LNCAP (cell line): ENCODE data around the gene SLC22A1.

Experiments
- TF ChIP-seq, protein P1 (sequence below): fragments of 450-650 bp; IDR thresholded peaks from 2 replicates; pipeline ENCODE4 v1.5.1; 2017; ENCODE audit warnings: mild to moderate bottlenecking

Gene SLC22A1

DNA sequence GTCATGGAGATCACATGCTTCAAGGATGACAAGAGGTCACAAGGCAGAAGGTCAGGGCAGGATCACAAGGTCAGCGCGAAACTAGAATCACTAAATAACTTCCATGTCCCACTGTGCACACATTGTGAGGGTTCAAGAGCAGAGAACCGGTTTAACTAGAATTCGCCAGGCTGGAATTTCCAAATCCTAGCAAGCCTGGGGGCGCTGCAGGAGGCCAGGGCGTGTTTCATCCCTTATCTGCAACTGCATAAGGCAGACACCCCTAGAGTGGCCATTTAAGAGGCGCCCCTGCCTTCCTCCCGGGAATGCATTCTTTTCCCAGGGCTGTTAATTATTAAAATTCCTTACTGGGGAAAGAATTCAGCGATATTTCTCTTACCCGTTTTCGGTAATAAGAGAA lies 40.2 kb upstream of the SLC22A1 start:
- TF ChIP-seq, protein P1, sequence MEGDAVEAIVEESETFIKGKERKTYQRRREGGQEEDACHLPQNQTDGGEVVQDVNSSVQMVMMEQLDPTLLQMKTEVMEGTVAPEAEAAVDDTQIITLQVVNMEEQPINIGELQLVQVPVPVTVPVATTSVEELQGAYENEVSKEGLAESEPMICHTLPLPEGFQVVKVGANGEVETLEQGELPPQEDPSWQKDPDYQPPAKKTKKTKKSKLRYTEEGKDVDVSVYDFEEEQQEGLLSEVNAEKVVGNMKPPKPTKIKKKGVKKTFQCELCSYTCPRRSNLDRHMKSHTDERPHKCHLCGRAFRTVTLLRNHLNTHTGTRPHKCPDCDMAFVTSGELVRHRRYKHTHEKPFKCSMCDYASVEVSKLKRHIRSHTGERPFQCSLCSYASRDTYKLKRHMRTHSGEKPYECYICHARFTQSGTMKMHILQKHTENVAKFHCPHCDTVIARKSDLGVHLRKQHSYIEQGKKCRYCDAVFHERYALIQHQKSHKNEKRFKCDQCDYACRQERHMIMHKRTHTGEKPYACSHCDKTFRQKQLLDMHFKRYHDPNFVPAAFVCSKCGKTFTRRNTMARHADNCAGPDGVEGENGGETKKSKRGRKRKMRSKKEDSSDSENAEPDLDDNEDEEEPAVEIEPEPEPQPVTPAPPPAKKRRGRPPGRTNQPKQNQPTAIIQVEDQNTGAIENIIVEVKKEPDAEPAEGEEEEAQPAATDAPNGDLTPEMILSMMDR: no peak

DNA sequence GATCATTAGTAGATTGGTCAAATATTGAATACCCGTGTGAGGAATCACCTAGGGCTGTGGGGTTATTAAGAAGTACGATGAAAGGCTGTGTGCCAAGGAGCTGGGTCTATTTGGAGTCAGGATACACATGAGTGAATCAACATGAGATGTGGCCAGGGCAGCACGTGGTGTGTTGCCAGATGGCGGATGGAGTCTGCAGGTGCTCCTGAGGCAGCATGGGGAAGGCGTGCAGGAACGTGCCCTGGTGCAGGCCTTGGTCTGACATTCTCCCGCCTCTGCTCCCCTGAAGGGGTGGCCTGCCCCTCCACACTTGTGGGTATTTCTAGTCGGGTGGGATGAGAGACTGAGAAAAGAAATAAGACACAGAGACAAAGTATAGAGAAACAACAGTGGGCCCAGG lies 39.0 kb upstream of the SLC22A1 start:
- TF ChIP-seq, protein P1: no peak

GRCh38 chr6:160084198-160084776 lies 37.3 kb upstream of the SLC22A1 start:
- TF ChIP-seq, protein P1: no peak

DNA sequence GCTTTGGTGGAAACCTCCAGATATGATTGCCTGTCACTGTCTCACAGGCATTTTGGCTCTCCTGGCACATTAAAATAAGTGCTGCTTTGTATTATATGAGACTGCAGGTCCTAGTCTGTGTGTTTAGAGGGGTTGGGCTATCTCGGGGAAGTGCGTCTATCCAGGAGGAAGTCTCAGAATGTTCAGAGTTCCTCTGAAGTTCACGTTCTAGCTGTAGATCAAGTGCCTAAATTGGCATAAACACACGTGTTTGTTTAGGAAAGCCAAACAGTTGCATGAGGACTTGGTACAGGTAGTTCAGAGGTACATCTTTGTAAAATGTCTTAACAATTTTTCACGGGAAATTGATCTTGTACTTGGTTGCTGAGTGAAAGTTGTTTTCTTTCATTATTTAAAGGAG lies 36.4 kb upstream of the SLC22A1 start:
- TF ChIP-seq, protein P1: no peak

DNA sequence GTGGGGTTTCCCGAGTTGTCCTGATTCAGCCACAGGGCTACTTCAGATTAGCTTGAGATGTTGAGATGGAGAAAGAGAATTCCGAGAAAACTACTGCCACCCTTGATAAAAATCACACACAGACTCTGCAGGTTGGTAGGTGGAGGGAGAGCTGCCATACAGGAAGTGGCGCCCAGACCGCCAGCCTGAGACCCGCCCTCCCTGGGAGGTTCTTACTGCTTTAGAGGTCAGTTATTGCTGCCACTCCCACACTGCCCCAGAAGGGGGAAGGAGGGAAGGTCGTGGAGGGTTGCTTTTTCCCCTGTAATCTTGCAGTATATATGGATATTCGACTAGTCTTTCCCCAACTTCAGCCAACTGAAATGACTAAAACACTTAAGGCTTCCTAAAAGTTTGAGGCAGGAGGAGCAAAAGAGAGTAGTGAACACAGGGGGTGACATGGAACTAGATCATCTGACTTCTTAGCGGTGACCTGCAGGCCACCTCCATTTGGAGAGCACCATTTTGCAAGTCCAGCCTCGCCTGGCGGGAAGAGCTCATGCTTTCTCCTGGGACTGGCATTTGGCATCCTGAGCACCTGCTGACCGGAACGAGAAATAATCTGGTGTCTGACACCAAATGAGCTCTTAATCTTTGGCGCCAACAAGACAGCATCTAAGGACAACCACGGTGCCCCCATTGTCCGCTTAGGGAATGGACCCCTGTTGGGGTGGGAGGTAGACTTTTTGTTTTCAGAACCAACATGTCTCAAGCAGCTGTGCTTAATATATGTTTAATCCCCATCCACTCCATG lies 35.7 kb upstream of the SLC22A1 start:
- TF ChIP-seq, protein P1: no peak

DNA sequence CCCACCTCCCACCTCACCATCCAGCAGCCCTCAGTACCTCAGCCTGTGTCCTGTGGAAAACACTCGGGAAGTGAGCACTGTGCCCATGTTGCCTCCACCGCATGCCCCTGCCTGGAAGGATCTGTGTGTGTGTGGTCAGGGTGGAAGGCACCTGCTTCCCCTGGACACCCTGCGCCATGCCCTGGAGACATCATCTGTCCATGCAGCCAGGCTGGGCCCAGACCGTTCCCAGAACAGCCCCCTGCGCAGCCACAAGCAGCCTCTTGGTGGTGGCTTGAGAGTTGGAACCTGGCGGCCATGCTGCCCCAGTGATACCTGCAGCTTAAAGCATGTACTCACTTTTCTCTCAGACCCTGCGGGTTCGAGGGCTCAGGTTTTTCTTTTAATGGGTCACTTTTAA lies 34.9 kb upstream of the SLC22A1 start:
- TF ChIP-seq, protein P1: no peak

DNA sequence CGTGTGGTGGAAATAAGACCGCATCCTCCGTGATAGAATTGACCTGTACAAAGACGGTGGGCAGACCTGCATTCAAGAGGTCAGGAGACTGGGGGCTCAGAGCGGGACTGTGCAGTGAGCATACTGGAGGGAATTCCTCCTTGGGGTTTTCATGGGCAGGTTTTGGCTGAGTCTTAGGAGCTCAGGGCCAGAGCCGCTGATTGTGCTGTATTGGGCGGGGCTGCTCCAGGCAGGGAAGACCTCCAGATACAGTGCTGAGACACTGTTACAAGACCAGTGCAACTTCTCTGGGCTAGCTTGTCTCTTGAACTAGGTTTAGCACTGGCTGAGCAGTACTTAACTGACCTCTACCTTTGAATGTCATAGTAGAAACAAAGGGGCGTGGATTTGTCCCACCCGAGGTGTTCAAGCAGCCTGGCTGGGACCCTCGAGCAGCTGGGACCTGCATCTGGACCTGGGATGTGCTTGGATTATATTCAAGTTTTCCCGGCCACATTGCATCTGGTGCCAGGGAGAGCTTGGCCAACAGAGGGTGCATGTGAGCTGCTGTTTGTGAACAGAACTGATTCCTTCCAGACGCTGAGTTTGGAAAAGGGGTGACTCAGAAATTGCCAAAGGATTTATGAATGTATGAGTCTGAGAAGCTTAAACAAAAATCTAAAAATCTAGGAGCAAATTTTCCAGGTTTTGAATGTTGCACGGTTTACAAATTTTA lies 33.4 kb upstream of the SLC22A1 start:
- TF ChIP-seq, protein P1: peak; percentile 85
